ENCODE measurements around the gene TPM3. TPM values are rescaled to one million over a fixed set of nuclear protein-coding genes. Genes with fewer than 3 reads are reported as not detected.
A peak's percentile ranks its signal among the peaks of the same experiment; 100 is the strongest.

TPM3 gene
- total and polyA plus RNA-seq, 10 of the 15 experiments (the other 5 are each of a cell fraction or from before 2014, with no cell fraction given) = 270 to 759 (median 505) TPM

- Histone ChIP-seq H3K4me2 (ENCODE audit: control insufficient read depth, insufficient read depth) (peak overlapping the region; percentile 91), H3K27me3 (replicated peaks in 1 of 2; ENCODE audit: control insufficient read depth in 2 of 2, insufficient read depth in 2 of 2, low read length in 1 of 2) (no peaks in the 10 kb centered on the region), H3K9me3 (replicated peaks; ENCODE audit: control insufficient read depth, insufficient read depth, low read length) (no peaks in the 10 kb centered on the region), H4K20me1 (ENCODE audit: control insufficient read depth, insufficient read depth) (peaks cover 31% of the 10 kb centered on the region), H3K9ac (ENCODE audit: control insufficient read depth, insufficient read depth, low read length) (peak overlapping the region; percentile 96), H3K4me3 (peak overlapping the region; percentile 99), H3K79me2 (ENCODE audit: control insufficient read depth, insufficient read depth, low read length) (peaks cover 55% of the 10 kb centered on the region), H3K36me3 (ENCODE audit: control insufficient read depth in 2 of 2, insufficient read depth in 2 of 2, low read length in 1 of 2) (peaks cover 0 to 19% of the 10 kb centered on the region in 2 experiments; a peak in 2 of 4 replicates), H3K4me1 (ENCODE audit: control insufficient read depth, insufficient read depth, low read length) (peaks cover 14% of the 10 kb centered on the region), H2AFZ (ENCODE audit: control insufficient read depth, low read depth, low read length) (peak overlapping the region; percentile 55), H3K27ac (ENCODE audit: control insufficient read depth, insufficient read depth) (peak overlapping the region; percentile 94)
- under 1% methylated on average over 34 of the region's 35 CpGs for WGBS (ENCODE audit: insufficient coverage, insufficient replicate concordance, low lambda C conversion rate, missing lambda C conversion rate)
- FAIRE-seq (no peak), ATAC-seq (peak; percentile 77), DNase-seq (ENCODE audit: low read depth, low spot score) (peak; percentile 71)
- CTCF ChIA-PET = interaction anchor here (0.6 to 1.9 kb wide), 6 partner anchors 17 to 902 kb away, joined by 3 to 12 read pairs (median 4); no protein-coding TSS in a partner anchor
- in situ Hi-C loops (cut with MboI) (loop anchor here (10.0 kb wide), 1 partner anchor 152 kb away; no protein-coding TSS in a partner anchor), intact Hi-C loops (cut with micrococcal nuclease; ENCODE audit: unreplicated experiment) (loop anchor here (2.0 to 5.0 kb wide), 2 partner anchors 38 to 190 kb away; partner anchors contain the start of genes RPS27 and UBAP2L)
- SMC1A ChIA-PET (ENCODE audit: uncharacterized antibody, unreplicated experiment) = interaction anchor here (0.7 to 4.1 kb wide), 6 partner anchors 24 to 192 kb away, joined by 3 to 22 read pairs (median 3); no protein-coding TSS in a partner anchor
- POLR2A ChIA-PET = interaction anchor here (0.5 to 3.9 kb wide), 11 partner anchors 14 to 283 kb away, joined by 3 to 20 read pairs (median 5); partner anchors contain the start of genes RPS27 and UBAP2L
- RAD21 ChIA-PET (ENCODE audit: unreplicated experiment) = interaction anchor here (1.4 to 3.3 kb wide), 2 partner anchors 24 to 152 kb away, joined by 6 to 30 read pairs; no protein-coding TSS in a partner anchor
- no TSS peak for BruUV-seq (replicated peaks)
- TF ChIP-seq EP300 (IDR thresholded peaks at IDR 0.05; ENCODE audit: borderline replicate concordance in 1 of 2, control insufficient read depth in 1 of 2, low read depth in 2 of 2, low read length in 2 of 2) = peak in 1 of 2 experiments; percentile 16; a peak in 1 of 4 replicates
- TF ChIP-seq MEF2B (IDR thresholded peaks at IDR 0.05; ENCODE audit: partially characterized antibody, poor library complexity, severe bottlenecking) = peak; percentile 29
- TF ChIP-seq SRF (IDR thresholded peaks at IDR 0.05; ENCODE audit: low read depth in 2 of 2, low read length in 2 of 2) = 0 out of 4 replicates have a peak, but pooled peaks of 1 of the 2 experiments have one; percentile 51
- TF ChIP-seq HCFC1 (IDR thresholded peaks at IDR 0.05; ENCODE audit: low read length) = 0 out of 2 replicates have a peak, but pooled peaks have one; percentile 19
- peak; percentile 9; the same call in 1 of the 2 replicates for TF ChIP-seq TAF1 (IDR thresholded peaks at IDR 0.05; ENCODE audit: borderline replicate concordance, low read depth, low read length)
- TF ChIP-seq ZZZ3 (IDR thresholded peaks at IDR 0.05; ENCODE audit: control insufficient read depth, insufficient read length, low read depth) = no peak
- no peak for TF ChIP-seq ZNF217 (IDR thresholded peaks at IDR 0.05)
- TF ChIP-seq SPI1 (IDR thresholded peaks at IDR 0.05; ENCODE audit: borderline replicate concordance, insufficient read depth, low read depth, low read length) = peak; percentile 57
- TF ChIP-seq MXI1 (IDR thresholded peaks at IDR 0.05; ENCODE audit: low read depth, low read length) = peak; percentile 65; the same call in 1 of the 2 replicates
- TF ChIP-seq RELA (IDR thresholded peaks at IDR 0.05; ENCODE audit: borderline replicate concordance, partially characterized antibody) = no peak
- peak; percentile 77 for TF ChIP-seq POLR2A (IDR thresholded peaks at IDR 0.05; ENCODE audit: low read depth, low read length)
- no peak for TF ChIP-seq STAT3 (IDR thresholded peaks at IDR 0.05; ENCODE audit: low read depth, low read length)
- TF ChIP-seq ATF2 (IDR thresholded peaks at IDR 0.05; ENCODE audit: low read length) = no peak; the same call in 1 of the 2 replicates
- peak; percentile 66 for TF ChIP-seq NKRF (conservative IDR thresholded peaks at IDR 0.05)
- 0 out of 2 replicates have a peak, but pooled peaks have one; percentile 8 for TF ChIP-seq SMARCA5 (IDR thresholded peaks at IDR 0.05)
- no peak for TF ChIP-seq HDAC6 (IDR thresholded peaks at IDR 0.05; ENCODE audit: unreplicated experiment)
- TF ChIP-seq NFYB (IDR thresholded peaks at IDR 0.05; ENCODE audit: insufficient read depth, low read depth, low read length) = peak; percentile 50; the same call in 1 of the 2 replicates
- TF ChIP-seq SMAD5 (IDR thresholded peaks at IDR 0.05; ENCODE audit: low read depth) = 0 out of 2 replicates have a peak, but pooled peaks have one; percentile 62
- TF ChIP-seq IKZF1 (conservative IDR thresholded peaks at IDR 0.05) = peak; percentile 68
- 0 out of 2 replicates have a peak, but pooled peaks have one; percentile 16 for TF ChIP-seq MTA2 (IDR thresholded peaks at IDR 0.05; ENCODE audit: low read depth)
- no peak for TF ChIP-seq PML (IDR thresholded peaks at IDR 0.05; ENCODE audit: low read length)
Observed at GRCh38 chr1:154182344-154183045, 9.4 kb downstream of the TPM3 start.

Measured in GM12878 (cell line).